ENCODE results near the gene ERCC1. TPM values are rescaled to one million over a fixed set of nuclear protein-coding genes. Genes with fewer than 3 reads are reported as not detected.

ERCC1 gene
- total RNA-seq, 1 experiment from 2014 or later = 43.7 TPM

- TF ChIP-seq ATF2 (CRISPR knock-in tag; IDR thresholded peaks at IDR 0.05; ENCODE audit: borderline replicate concordance, low read depth) = no peak
- TF ChIP-seq ZNF317 (CRISPR knock-in tag; IDR thresholded peaks at IDR 0.05; ENCODE audit: borderline replicate concordance, low read depth) = no peak
- no peak for TF ChIP-seq USF2 (CRISPR knock-in tag; IDR thresholded peaks at IDR 0.05)
- no peak for TF ChIP-seq CTCF (IDR thresholded peaks at IDR 0.05)
- no peak for TF ChIP-seq ZNF423 (CRISPR knock-in tag; IDR thresholded peaks at IDR 0.05)
- TF ChIP-seq FOXK1 (CRISPR knock-in tag; IDR thresholded peaks at IDR 0.05) = no peak
- no peak for TF ChIP-seq ZNF396 (CRISPR knock-in tag; IDR thresholded peaks at IDR 0.05; ENCODE audit: borderline replicate concordance)
- no peak for TF ChIP-seq MXD4 (CRISPR knock-in tag; IDR thresholded peaks at IDR 0.05; ENCODE audit: borderline replicate concordance)
These were observed 43.6 kb downstream of the ERCC1 start (continued) for GRCh38 chr19:45380107-45380506.

- Mint-ChIP-seq H3K9me3 (no peaks in the 10 kb centered on the region), H3K4me1 (peaks cover 19% of the 10 kb centered on the region), H3K4me3 (no peak overlapping the region), H3K27me3 (ENCODE audit: low read depth) (no peaks in the 10 kb centered on the region), H3K27ac (peak overlapping the region; percentile 92), H3K36me3 (no peaks in the 10 kb centered on the region)
- POLR2A ChIA-PET = interaction anchor here (0.6 to 0.9 kb wide), 3 partner anchors 15 to 1618 kb away, joined by 4 to 7 read pairs (median 6); no protein-coding TSS in a partner anchor
- peak; percentile 91 for ATAC-seq
- DNase-seq (ENCODE audit: low spot score) = peak; percentile 68
- CTCF ChIA-PET = interaction anchor here (0.7 to 2.7 kb wide), 6 partner anchors 20 to 535 kb away, joined by 3 to 10 read pairs (median 8); no protein-coding TSS in a partner anchor
- TF ChIP-seq SOX15 (CRISPR knock-in tag; IDR thresholded peaks at IDR 0.05) (no peak), USF1 (CRISPR knock-in tag; IDR thresholded peaks at IDR 0.05) (peak; percentile 85), MLX (CRISPR knock-in tag; IDR thresholded peaks at IDR 0.05) (no peak), E2F5 (CRISPR knock-in tag; IDR thresholded peaks at IDR 0.05) (no peak), FOXP4 (CRISPR knock-in tag; IDR thresholded peaks at IDR 0.05) (no peak), NR1H2 (CRISPR knock-in tag; IDR thresholded peaks at IDR 0.05) (no peak), USF2 (CRISPR knock-in tag; IDR thresholded peaks at IDR 0.05) (peak; percentile 79), MAX (CRISPR knock-in tag; IDR thresholded peaks at IDR 0.05) (peak; percentile 52; the same call in 1 of the 2 replicates), ZNF423 (CRISPR knock-in tag; IDR thresholded peaks at IDR 0.05) (no peak), ZNF219 (CRISPR knock-in tag; IDR thresholded peaks at IDR 0.05; ENCODE audit: borderline replicate concordance) (no peak), ZSCAN18 (CRISPR knock-in tag; IDR thresholded peaks at IDR 0.05) (no peak), JUN (CRISPR knock-in tag; IDR thresholded peaks at IDR 0.05) (no peak), E2F4 (CRISPR knock-in tag; IDR thresholded peaks at IDR 0.05; ENCODE audit: borderline replicate concordance, low read depth) (no peak), RORB (CRISPR knock-in tag; IDR thresholded peaks at IDR 0.05) (no peak), TEAD4 (CRISPR knock-in tag; IDR thresholded peaks at IDR 0.05) (peak; percentile 98), GABPB1 (CRISPR knock-in tag; IDR thresholded peaks at IDR 0.05) (no peak)
These were observed 47.5 kb downstream of the ERCC1 start for GRCh38 chr19:45376045-45376724.

All from WTC11 (cell line).